Mesodermal cell (in vitro differentiated cells): ENCODE results near the gene FBLIM1.

Experiments used
- H3K27ac ChIP-seq: 2 replicates; pipeline ENCODE4 v1.7.0; 2013; ENCODE audit warnings: mild to moderate bottlenecking, low read depth, low read length, moderate library complexity; ENCODE audit not compliant: severe bottlenecking
- H3K36me3 ChIP-seq: 2 replicates; pipeline ENCODE4 v1.7.1; 2013; ENCODE audit warnings: mild to moderate bottlenecking, low read length, moderate library complexity; ENCODE audit not compliant: control insufficient read depth, insufficient read depth
- H3K4me1 ChIP-seq: one replicate; pipeline ENCODE4 v1.7.1; 2013; ENCODE audit warnings: mild to moderate bottlenecking, low read length; ENCODE audit not compliant: insufficient read depth, control insufficient read depth, poor library complexity, severe bottlenecking
- H3K4me3 ChIP-seq: 2 replicates; pipeline ENCODE4 v1.7.0; 2013; ENCODE audit warnings: low read length, control low read depth, mild to moderate bottlenecking; ENCODE audit not compliant: insufficient read depth, poor library complexity, severe bottlenecking; ENCODE audit errors: extremely low read depth
- H3K9me3 ChIP-seq: 2 replicates; pipeline ENCODE4 v1.7.1; 2013; ENCODE audit warnings: mild to moderate bottlenecking, low read length, moderate library complexity; ENCODE audit not compliant: control insufficient read depth
- WGBS, 2 experiments: methylation state at CpG; one replicate each; pipeline ENCODE4 v1.1.5; 2013; ENCODE audit warnings: missing lambda C conversion rate in 2 of 2; ENCODE audit not compliant: insufficient coverage in 2 of 2; 5-methylcytosine and 5-hydroxymethylcytosine counted together

FBLIM1 gene

DNA sequence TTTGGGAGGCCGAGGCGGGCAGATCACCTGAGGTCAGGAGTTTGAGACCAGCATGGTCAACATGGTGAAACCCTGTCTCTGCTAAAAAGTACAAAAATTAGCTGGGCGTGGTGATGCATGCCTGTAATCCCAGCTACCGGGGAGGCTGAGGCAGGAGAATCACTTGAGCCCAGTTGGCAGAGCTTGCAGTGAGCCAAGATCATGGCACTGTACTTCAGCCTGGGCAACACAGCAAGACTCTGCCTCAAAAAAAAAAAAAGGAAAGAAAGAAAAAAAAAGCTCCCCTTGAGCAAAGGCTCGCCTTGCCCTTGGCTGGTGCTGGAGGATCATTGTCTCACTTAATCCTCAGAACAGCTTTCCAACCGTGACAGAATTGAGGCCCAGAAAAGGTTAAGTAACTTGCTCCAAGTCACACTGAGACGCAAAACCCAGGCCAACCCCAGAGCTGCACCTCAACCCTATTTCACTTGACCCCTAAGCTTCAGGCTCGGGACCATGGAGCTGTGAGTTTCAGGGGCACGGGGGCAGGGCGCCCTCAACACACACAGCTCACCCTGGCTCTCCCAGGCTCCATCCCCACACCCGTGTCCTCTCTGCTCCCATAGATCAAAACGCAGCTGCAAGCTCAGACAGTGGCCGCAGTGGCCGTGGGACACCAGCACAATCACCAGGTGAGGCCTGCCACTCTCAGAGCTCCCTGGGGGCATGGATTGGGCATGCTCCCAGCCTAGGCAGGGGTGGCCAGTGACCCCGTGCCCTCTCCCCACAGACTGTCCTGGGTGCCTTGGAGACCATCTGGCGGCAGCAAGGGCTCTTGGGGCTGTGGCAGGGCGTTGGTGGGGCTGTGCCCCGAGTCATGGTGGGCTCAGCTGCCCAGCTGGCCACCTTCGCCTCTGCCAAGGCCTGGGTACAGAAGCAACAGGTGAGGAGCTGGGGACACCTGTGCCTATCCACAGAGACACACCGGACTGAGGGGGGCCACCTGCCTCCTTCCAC is 21.0 kb upstream of the FBLIM1 start:
- Histone ChIP-seq H3K4me1 (no peaks in the 10 kb centered on the region), H3K4me3 (no peak overlapping the region), H3K27ac (no peak overlapping the region), H3K9me3 (no peaks in the 10 kb centered on the region), H3K36me3 (peaks cover 14% of the 10 kb centered on the region)
- WGBS, 2 experiments = 91 to 94% methylated on average over 16 to 20 of the region's 20 CpGs

DNA sequence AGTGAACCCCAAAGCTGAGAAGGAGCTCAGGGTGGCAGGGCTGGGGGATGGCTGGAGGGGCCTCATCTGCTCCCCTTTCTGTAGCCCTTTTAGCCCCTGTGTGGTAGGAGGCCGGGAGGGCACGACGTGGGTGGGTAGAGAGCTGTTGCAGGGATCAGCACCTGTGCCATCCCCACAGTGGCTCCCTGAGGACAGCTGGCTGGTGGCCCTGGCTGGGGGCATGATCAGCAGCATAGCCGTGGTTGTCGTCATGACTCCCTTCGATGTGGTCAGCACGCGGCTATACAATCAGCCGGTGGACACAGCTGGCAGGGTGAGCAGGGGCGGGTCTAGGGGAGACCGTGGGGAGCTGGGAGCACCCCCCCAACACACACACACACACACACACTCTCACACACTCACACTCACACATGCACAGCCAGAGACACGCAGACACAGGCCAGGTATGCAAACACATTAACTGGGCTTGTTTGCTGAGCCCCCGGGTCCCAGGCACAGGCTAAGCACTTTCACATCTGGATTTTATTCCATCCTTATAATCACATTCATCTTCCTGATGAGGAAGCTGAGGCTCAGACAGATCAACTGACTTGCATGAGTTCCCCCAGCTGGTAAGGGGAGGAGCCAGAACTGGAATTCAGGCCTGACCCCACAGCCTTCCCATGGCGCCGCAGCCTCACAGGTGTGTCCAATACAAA is 20.0 kb upstream of the FBLIM1 start:
- peaks cover 6% of the 10 kb centered on the region for H3K36me3 ChIP-seq
- H3K9me3 ChIP-seq = no peaks in the 10 kb centered on the region
- H3K27ac ChIP-seq = no peak overlapping the region
- WGBS, 2 experiments = 92% methylated on average over 5 to 11 of the region's 15 CpGs
- no peak overlapping the region for H3K4me3 ChIP-seq
- no peaks in the 10 kb centered on the region for H3K4me1 ChIP-seq

DNA sequence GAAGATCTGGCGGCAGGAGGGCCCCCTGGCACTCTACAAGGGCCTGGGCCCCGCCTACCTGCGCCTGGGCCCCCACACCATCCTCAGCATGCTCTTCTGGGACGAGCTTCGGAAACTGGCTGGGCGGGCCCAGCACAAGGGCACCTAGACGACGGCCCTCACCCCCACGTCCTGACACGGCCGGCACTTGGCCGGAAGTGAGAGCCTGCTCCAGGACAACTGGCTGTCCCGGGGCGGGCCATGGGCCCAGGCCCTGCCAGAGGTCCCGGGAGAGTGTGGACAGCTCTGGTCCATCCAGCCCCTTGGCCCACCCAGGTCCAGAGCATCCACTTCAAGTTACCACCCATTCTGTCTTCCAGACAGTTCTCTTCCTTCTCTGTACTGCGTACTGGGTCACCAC is 19.3 kb upstream of the FBLIM1 start:
- Histone ChIP-seq H3K4me1 (no peaks in the 10 kb centered on the region), H3K9me3 (no peaks in the 10 kb centered on the region), H3K4me3 (no peak overlapping the region), H3K27ac (no peak overlapping the region), H3K36me3 (no peaks in the 10 kb centered on the region)
- WGBS, 2 experiments = 92 to 96% methylated on average over 13 to 16 of the region's 16 CpGs

DNA sequence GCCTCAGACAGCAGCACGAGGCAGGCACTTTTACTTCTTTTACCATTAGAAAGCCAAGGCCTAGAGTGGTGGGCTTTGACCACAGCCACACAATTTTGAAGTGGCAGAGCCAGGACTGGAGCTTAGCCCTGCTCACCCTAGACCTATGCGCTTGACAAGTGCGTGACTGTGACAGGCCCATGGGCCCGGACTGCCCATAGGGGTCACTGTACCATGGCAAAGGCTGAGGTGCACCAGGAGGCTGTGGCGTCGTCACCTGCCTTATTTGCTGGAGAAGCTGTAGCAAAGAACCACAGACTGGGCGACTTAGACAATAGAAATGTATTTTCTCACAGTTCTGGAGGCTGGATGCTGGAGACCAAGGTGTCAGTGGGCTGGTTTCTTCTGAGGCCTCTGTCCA is 18.9 kb upstream of the FBLIM1 start:
- no peak overlapping the region for H3K27ac ChIP-seq
- H3K4me3 ChIP-seq = no peak overlapping the region
- no peaks in the 10 kb centered on the region for H3K4me1 ChIP-seq
- 85 to 94% methylated on average over 6 to 7 of the region's 7 CpGs for WGBS, 2 experiments
- no peaks in the 10 kb centered on the region for H3K36me3 ChIP-seq
- no peaks in the 10 kb centered on the region for H3K9me3 ChIP-seq

DNA sequence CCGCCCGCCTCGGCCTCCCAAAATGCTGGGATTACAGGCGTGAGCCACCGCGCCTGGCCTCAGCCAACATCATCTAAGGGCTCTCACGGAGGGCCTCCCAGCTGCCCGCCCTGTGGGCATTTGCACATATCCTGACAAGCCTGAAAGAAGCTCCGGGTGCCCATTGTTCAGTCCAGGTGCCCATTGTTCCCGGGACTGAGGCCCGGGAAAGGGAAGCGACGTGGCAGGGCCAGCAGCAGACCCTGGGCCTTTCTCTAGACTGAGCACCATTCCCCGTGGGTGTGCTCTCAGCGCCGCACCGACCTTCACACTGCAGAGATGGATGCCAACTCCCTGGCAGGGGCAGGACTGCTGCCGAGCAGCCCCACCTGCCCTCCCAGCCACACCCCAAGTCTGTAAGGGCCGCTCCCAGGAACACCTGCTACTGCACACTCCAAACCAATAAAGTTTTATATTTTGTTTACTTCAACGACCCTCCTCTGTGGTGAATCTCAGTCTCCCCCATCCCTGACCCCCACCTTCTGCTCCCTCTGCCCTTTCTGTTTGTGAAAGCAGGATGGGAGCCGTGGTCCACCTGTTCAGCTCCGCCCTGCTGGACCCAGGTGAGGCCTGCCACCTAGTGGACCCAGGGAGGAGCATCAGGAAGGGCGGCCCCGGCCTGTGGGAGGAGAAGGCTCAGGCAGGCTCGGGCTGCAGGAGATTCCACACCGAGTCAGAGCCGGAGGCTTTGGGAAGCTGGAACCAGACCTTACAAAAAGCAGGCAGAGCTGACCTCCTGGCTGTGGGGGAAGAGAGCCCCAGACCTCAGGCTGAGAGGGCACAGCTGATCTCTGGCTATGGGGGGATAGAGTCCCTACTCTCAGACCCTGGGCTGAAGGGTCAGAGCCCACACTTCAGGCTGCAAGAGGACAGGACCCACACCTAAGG is 17.4 kb upstream of the FBLIM1 start:
- 64 to 69% methylated on average over 25 to 27 of the region's 27 CpGs for WGBS, 2 experiments
- H3K36me3 ChIP-seq = no peaks in the 10 kb centered on the region
- no peak overlapping the region for H3K27ac ChIP-seq

DNA sequence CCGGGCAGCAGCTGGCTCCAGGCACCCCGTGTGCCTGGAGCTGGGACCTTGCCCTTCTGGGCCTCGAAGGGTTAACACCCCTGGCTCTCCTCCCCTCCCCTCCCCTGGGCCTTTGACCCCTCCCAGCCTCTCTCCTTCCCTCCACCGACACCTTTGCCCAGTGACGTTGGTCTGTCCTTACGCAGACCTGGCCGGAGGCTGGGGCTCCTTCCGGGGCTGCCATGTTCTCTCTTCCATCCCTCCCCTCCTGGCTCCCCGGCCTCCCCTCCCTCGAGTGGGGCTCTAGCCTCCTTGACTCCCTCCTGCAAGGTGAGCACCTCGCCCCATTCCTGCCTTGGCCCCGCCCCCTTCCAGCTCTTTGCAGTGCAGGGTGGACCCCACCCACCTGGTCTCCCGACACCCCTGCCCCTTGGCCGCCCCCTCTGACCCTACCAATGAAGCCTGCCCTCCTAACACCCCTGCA is 16.2 kb upstream of the FBLIM1 start, which contains the start of gene TMEM82:
TSS of gene TMEM82 (plus strand) at position 161 of the 463 bp plus-strand sequence. CDS start at position 222, 61 bp downstream.
- Histone ChIP-seq H3K36me3 (no peaks in the 10 kb centered on the region), H3K9me3 (no peaks in the 10 kb centered on the region), H3K27ac (no peak within 1 kb of the TSS), H3K4me3 (no peak within 1 kb of the TSS), H3K4me1 (no peaks in the 10 kb centered on the region)
- WGBS, 2 experiments = 43 to 49% methylated on average over 8 to 14 of the region's 14 CpGs

More for the DNA sequence above, 17.4 kb upstream of the FBLIM1 start:
- Histone ChIP-seq H3K9me3 (no peaks in the 10 kb centered on the region), H3K4me1 (no peaks in the 10 kb centered on the region), H3K4me3 (no peak overlapping the region)

DNA sequence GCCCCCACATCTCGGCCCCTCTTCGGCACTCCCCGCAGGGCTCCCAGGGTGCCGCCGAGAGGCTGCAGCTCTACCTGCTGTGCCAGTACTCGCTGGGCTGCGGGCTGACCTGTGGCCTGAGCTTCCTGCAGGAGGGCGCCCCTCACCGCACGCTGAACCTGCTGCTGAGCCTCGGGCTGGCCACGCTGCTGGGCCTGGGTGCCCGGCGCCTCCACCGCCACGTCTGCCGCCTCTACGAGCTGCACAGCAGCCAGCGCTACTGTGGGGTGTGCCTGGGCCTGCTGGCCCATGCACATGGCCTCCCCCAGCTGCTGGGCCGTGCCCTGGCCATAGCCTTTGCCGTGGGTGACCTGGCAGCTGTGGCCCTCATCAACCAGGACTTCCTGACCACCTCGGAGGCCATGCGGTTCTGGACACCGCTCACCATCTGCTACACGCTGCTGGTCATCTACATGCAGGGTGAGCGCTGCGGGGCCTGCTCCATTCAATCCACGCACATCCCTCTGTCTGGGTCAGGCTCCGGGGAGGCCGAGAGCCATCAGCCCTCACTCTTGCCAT is 14.4 kb upstream of the FBLIM1 start:
- WGBS, 2 experiments = 91 to 93% methylated on average over 21 to 30 of the region's 30 CpGs
- H3K36me3 ChIP-seq = no peaks in the 10 kb centered on the region
- H3K4me3 ChIP-seq = no peak overlapping the region
- H3K27ac ChIP-seq = no peak overlapping the region
- no peaks in the 10 kb centered on the region for H3K9me3 ChIP-seq
- peaks cover 5% of the 10 kb centered on the region for H3K4me1 ChIP-seq

DNA sequence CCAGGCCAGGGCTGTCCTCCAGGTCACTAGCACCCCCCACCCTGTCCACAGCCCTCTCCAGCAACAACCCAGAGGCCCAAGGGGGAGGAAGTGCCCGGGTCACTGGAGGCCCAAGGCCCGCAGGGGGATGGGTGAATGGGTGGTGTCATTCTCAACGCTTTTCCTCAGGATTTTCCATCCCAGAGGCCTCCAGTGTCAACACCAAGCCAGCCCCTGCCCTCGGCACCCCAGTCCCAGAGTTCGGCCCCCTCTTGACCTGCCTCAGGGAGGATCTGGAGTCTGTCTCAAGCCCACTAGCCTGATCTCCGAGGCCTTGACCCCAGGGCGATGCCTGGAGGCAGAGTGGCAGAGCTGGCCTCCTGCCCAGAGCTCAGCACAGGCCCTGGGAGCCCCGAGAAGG is 11.2 kb upstream of the FBLIM1 start:
- H3K4me3 ChIP-seq = no peak overlapping the region
- WGBS, 2 experiments = 89 to 92% methylated on average over 4 to 5 of the region's 8 CpGs
- H3K36me3 ChIP-seq = no peaks in the 10 kb centered on the region
- peaks cover 16% of the 10 kb centered on the region for H3K4me1 ChIP-seq
- H3K27ac ChIP-seq = no peak overlapping the region
- no peaks in the 10 kb centered on the region for H3K9me3 ChIP-seq

DNA sequence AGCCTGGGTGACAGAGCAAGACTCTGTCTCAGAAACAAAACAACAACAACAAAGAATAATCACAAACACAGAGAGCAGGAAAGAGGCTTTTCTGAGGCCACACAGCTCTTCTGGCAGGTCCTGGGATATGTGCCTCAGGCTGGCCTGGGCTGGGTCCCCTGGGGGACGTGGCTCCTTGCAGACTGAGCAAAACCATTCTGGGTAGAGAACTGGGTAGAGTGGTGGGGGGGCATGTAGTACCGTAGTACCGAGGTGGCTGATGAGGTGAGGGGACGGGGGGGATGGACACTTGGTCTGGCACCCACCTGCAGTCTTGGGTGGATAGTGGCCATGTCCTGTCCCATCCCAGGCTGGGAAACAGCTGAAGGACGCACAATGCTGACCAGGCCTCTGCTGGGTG is 10.3 kb upstream of the FBLIM1 start:
- no peaks in the 10 kb centered on the region for H3K9me3 ChIP-seq
- peaks cover 16% of the 10 kb centered on the region for H3K4me1 ChIP-seq
- H3K36me3 ChIP-seq = no peaks in the 10 kb centered on the region
- H3K4me3 ChIP-seq = no peak overlapping the region
- H3K27ac ChIP-seq = no peak overlapping the region
- WGBS, 2 experiments = 90 to 91% methylated on average over 3 to 5 of the region's 5 CpGs
